MM.1S (cell line): Measurements from ENCODE around the gene MYBL2.

Experiments used
- CTCF ChIP-seq: fragments of 300-600 bp; sonication (generic); IDR thresholded peaks from 2 replicates; pipeline ENCODE4 v1.5.1; 2016; ENCODE audit warnings: antibody characterized with exemption, low read length, mixed read lengths
- EZH2 ChIP-seq: fragments of 300-600 bp; sonication (generic); optimal IDR thresholded peaks from 2 replicates; pipeline ENCODE3; 2017; ENCODE audit warnings: low read depth, mild to moderate bottlenecking, antibody characterized with exemption, low read length, mixed read lengths
- EZH2phosphoT487 ChIP-seq: fragments of 300-600 bp; sonication (generic); IDR thresholded peaks from 2 replicates; pipeline ENCODE4 v1.6.1; 2018; ENCODE audit warnings: antibody characterized with exemption, low read length

GRCh38 chr20:43658723-43659419, 8.0 kb upstream of the MYBL2 start:
- TF ChIP-seq EZH2, result no peak
- TF ChIP-seq CTCF, result peak; percentile 30
- TF ChIP-seq EZH2phosphoT487, result no peak
